Stimulated activated CD8-positive, alpha-beta memory T cell treated with anti-CD3 and anti-CD28 coated beads, Interleukin-12 subunit alpha, Interleukin-12 subunit beta, amount 100 ng/mL, for 24 hours (primary cell): Measurements from ENCODE around the gene DHX16.

Source experiments
- DNase-seq: peaks from one replicate; pipeline ENCODE4 v3.0.0-alpha.2; 2020; ENCODE audit errors: extremely low read depth

Gene DHX16

GRCh38 chr6:30603961-30604360 is 68.8 kb downstream of the DHX16 start:
- DNase-seq: no peak
